Duodenal mucosa (tissue), 2 donors: ENCODE data around the gene RELCH.

Source experiments
- H3K27ac ChIP-seq: one replicate; pipeline ENCODE4 v1.7.0; 2013; ENCODE audit warnings: low read depth, low read length
- H3K27me3 ChIP-seq, 2 donors: one replicate each; pipeline ENCODE4 v1.7.0; 2013; ENCODE audit warnings: low read length in 2 of 2, control low read depth in 1 of 2; ENCODE audit not compliant: insufficient read depth in 2 of 2, control insufficient read depth in 1 of 2
- H3K36me3 ChIP-seq, 2 donors: one replicate each; pipeline ENCODE4 v1.7.0; 2013; ENCODE audit warnings: low read length in 2 of 2, control low read depth in 1 of 2; ENCODE audit not compliant: insufficient read depth in 2 of 2, control insufficient read depth in 1 of 2
- H3K4me1 ChIP-seq, 2 donors: one replicate each; pipeline ENCODE4 v1.7.0; 2013; ENCODE audit warnings: low read length in 2 of 2, control low read depth in 1 of 2; ENCODE audit not compliant: insufficient read depth in 2 of 2, control insufficient read depth in 1 of 2
- H3K4me3 ChIP-seq, 2 donors: one replicate each; pipeline ENCODE4 v1.7.0; 2013; ENCODE audit warnings: low read length in 2 of 2, low read depth in 1 of 2
- H3K9ac ChIP-seq, 2 donors: one replicate each; pipeline ENCODE4 v1.7.0; 2013; ENCODE audit warnings: low read length in 2 of 2, low read depth in 1 of 2
- H3K9me3 ChIP-seq, 2 donors: one replicate each; pipeline ENCODE4 v1.7.0; 2013; ENCODE audit warnings: low read length in 2 of 2, control low read depth in 1 of 2; ENCODE audit not compliant: control insufficient read depth in 1 of 2

Gene RELCH

DNA sequence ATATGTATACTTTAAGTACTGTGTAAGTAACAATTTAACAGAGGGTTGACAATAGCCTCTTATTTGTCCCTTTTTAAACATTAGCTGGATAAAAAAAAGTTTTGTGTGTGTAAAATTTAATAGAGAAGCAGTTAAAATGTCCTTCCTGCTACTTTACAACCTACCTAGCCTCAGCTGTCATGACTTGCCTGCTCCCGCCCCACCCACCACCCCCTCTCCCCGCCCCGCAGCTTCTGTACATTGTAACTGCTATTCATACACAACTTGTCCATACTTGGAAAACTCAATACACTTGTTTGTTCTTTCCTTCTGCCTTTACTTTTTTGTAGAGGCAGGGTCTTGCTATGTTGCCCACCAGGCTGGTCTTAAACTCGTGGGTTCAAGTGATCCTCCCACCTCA is 19.5 kb downstream of the RELCH start:
- H3K27me3 ChIP-seq: no peaks in the 10 kb centered on the region
- H3K4me1 ChIP-seq: peaks cover 0 to 15% of the 10 kb centered on the region in 2 donors
- H3K36me3 ChIP-seq: no peaks in the 10 kb centered on the region
- no peak overlapping the region for H3K4me3 ChIP-seq
- no peak overlapping the region for H3K27ac ChIP-seq
- no peak overlapping the region for H3K9ac ChIP-seq
- H3K9me3 ChIP-seq: no peaks in the 10 kb centered on the region

DNA sequence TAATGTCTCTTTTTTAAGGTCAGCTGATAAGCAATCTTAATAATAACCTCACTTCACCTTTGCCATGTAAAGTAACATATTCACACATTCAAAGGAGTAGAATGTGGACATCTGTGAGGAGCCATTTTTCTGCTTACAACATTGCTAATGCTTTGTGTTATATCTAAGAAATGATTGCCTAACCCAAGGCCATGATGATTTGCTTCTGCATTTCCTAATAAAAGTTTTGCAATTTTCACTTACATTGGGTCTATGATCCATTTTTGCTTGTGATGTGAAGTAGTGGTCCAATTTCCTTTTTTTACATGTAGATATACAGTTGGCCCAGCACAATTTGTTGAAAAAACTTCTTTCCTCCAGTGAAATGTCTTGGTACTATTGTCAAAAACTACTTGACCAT is 22.0 kb downstream of the RELCH start:
- peaks cover 0 to 16% of the 10 kb centered on the region in 2 donors for H3K4me1 ChIP-seq
- H3K36me3 ChIP-seq: peaks cover 6 to 7% of the 10 kb centered on the region in 2 donors
- H3K4me3 ChIP-seq: no peak overlapping the region
- no peaks in the 10 kb centered on the region for H3K27me3 ChIP-seq
- H3K9me3 ChIP-seq: no peaks in the 10 kb centered on the region
- H3K9ac ChIP-seq: no peak overlapping the region
- H3K27ac ChIP-seq: no peak overlapping the region

DNA sequence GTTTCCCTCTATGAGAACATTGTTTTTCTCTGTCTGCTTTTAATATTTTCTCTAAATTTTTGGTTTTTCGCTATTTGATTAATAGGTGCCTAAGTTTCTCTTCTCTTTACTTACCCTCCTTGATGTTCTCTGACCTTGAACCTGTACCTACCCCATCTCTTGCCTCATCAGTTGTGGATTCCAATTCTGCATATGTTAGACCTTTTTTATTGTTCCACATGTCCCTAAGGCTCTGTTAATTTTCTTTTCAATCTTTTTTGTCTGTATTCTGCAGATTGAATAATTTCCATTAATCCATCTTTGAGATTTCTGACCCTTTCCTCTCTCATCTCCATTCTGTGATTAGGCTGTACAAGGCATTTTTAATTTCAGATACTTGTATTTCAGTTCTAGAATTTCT is 23.1 kb downstream of the RELCH start:
- Histone ChIP-seq H3K27me3 (no peaks in the 10 kb centered on the region), H3K4me1 (peaks cover 0 to 16% of the 10 kb centered on the region in 2 donors), H3K4me3 (no peak overlapping the region), H3K27ac (no peak overlapping the region), H3K36me3 (peaks cover 10 to 11% of the 10 kb centered on the region in 2 donors), H3K9me3 (no peaks in the 10 kb centered on the region), H3K9ac (no peak overlapping the region)

DNA sequence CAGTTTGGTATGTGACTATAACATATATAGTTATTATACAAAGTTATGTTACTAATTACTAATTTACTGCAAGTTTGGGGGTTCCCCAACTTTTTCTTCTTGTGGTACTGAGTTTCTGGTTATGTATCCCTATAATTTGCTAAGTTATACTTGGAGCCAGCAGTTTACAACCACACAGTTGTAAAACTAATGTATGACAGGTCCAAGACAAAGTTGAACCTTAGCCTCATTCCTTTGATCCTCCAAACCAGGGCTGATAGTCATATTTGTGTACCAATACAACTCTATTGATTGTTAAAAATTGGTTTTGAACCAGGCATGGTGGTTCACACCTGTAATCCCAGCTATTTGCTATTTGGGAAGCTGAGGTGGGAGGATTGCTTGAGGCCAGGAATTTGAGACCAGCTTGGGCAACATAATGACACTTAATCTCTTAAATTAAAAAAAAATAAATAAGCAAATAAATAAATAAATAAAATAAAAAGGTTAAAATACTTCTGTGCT is 24.3 kb downstream of the RELCH start:
- H3K9ac ChIP-seq: no peak overlapping the region
- H3K4me1 ChIP-seq: peaks cover 0 to 11% of the 10 kb centered on the region in 2 donors
- no peak overlapping the region for H3K4me3 ChIP-seq
- peaks cover 10 to 12% of the 10 kb centered on the region in 2 donors for H3K36me3 ChIP-seq
- no peak overlapping the region for H3K27ac ChIP-seq
- H3K27me3 ChIP-seq: no peaks in the 10 kb centered on the region
- no peaks in the 10 kb centered on the region for H3K9me3 ChIP-seq

DNA sequence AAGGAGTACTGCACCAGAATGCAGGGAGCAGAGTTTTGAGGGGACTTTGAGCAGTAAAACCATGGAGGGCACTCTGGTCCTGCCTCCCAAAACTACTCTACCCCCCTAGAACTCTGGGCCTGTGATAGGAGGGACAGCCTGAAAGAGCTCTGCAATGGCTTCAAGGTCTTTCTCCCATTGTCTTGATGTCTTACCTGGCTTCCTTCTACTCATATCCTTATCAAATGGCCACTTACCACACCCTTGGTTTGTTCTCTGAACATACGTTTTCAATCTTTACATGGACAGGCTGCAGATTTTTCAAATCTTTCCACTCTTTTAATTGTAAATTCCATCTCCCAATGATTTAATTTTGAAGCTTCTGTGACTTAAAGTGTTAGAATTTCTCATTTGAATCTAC is 27.7 kb downstream of the RELCH start:
- Histone ChIP-seq H3K9ac (no peak overlapping the region), H3K27ac (no peak overlapping the region), H3K9me3 (no peaks in the 10 kb centered on the region), H3K27me3 (no peaks in the 10 kb centered on the region), H3K4me1 (peaks cover 0 to 12% of the 10 kb centered on the region in 2 donors), H3K36me3 (peaks cover 10 to 12% of the 10 kb centered on the region in 2 donors), H3K4me3 (no peak overlapping the region)

DNA sequence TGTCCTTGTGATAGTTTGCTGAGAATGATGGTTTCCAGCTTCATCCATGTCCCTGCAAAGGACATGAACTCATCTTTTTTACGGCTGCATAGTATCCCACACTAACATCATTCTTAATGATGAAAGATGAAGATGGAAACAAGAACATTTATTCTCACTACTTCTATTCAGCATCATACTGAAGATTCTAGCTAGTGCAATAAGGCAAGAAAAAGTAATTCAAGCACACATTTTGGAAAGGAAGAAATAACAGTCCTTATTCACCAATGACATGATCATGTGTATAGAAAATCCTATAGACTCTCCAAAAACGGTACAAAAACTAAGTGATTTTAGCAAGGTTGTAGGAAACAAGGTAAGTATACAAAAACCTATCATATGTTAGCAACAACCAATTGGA is 37.2 kb downstream of the RELCH start:
- peaks cover 0 to 6% of the 10 kb centered on the region in 2 donors for H3K9me3 ChIP-seq
- no peak overlapping the region for H3K27ac ChIP-seq
- H3K4me3 ChIP-seq: no peak overlapping the region
- H3K4me1 ChIP-seq: peaks cover 0 to 9% of the 10 kb centered on the region in 2 donors
- peaks cover 8 to 36% of the 10 kb centered on the region in 2 donors for H3K36me3 ChIP-seq
- no peaks in the 10 kb centered on the region for H3K27me3 ChIP-seq
- H3K9ac ChIP-seq: no peak overlapping the region

DNA sequence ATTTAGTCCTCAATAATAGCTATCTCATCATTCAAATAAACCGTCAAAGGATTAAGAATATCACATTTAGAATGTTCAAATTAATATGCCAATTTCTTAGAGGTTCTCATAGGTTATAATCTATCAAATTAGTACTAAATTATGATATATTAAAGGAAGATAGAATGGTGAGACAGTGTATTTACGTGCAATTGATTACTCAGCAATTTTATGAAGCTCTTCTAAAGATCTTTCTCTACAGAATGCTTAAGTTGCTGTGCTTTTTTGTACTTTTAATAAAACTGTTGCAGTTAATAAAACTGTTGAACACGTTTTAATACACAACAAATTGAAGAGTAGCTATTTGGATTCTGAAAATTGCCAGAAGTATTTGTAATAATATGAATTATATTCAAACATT is 39.0 kb downstream of the RELCH start:
- peaks cover 0 to 6% of the 10 kb centered on the region in 2 donors for H3K9me3 ChIP-seq
- H3K9ac ChIP-seq: no peak overlapping the region
- H3K4me1 ChIP-seq: peaks cover 0 to 6% of the 10 kb centered on the region in 2 donors
- H3K27ac ChIP-seq: no peak overlapping the region
- peaks cover 13 to 52% of the 10 kb centered on the region in 2 donors for H3K36me3 ChIP-seq
- no peaks in the 10 kb centered on the region for H3K27me3 ChIP-seq
- H3K4me3 ChIP-seq: no peak overlapping the region

DNA sequence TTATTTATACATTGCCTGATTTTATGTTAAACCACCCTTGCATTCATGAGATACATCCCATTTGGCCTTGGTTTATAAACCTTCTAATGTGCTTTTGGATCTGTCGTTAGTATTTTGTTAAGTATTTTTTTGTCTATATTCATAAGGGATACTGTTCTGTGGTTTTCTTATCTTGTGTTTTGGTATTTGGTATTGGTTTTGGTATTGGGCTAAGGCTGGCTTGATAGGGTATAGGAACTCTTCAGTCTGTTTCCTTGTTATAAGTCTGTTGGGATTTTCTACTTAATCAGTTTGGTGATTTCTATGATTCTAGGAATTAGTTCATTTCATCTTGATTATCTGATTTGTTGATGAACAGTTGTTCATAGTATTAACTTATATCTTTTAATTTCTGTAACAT is 49.2 kb downstream of the RELCH start:
- Histone ChIP-seq H3K9ac (no peak overlapping the region), H3K27ac (no peak overlapping the region), H3K27me3 (no peaks in the 10 kb centered on the region), H3K4me3 (no peak overlapping the region), H3K4me1 (no peaks in the 10 kb centered on the region), H3K36me3 (peaks cover 9 to 25% of the 10 kb centered on the region in 2 donors), H3K9me3 (no peaks in the 10 kb centered on the region)

DNA sequence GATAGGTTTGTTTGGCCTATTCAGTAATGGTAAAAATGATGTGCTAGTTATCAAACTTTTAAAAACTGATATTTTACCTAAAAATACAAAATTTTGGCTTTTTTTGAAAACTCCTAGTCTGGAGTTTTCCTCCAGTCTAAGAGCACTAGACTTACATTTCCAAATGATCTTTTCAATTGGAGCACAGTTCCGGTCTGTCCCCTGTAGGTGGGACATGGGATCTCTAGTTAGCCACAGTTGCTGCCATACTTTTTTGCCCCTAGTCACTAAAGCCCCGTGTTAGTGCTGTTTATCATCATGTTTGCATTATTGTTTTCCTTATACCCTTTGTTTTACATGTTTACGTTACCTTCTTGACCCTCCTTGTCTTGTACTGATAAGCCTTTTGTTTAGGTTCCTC is 52.4 kb downstream of the RELCH start:
- no peaks in the 10 kb centered on the region for H3K9me3 ChIP-seq
- H3K9ac ChIP-seq: no peak overlapping the region
- H3K4me3 ChIP-seq: no peak overlapping the region
- H3K36me3 ChIP-seq: peaks cover 5 to 15% of the 10 kb centered on the region in 2 donors
- H3K4me1 ChIP-seq: no peaks in the 10 kb centered on the region
- H3K27ac ChIP-seq: no peak overlapping the region
- no peaks in the 10 kb centered on the region for H3K27me3 ChIP-seq

DNA sequence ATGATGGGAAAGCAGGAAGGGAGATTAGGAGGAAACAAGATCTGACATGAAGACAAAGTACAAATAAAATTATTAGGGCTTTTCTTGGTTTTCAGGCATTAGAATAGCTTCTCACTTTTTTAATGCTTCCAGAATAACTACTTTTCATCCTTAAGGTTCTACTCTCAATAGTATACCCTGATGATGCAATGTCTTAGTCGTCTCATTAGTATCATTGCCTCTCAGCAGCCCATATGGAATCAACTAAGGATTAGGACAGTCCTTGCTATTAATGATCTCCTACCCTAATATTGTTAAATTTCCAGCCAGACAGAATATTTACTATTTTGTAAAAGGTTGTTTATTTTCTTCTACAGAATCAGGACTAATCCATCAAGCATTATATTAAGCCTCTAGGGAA is 55.9 kb downstream of the RELCH start:
- Histone ChIP-seq H3K4me3 (no peak overlapping the region), H3K36me3 (peaks cover 10 to 17% of the 10 kb centered on the region in 2 donors), H3K27ac (no peak overlapping the region), H3K27me3 (no peaks in the 10 kb centered on the region), H3K4me1 (peaks cover 0 to 4% of the 10 kb centered on the region in 2 donors), H3K9me3 (no peaks in the 10 kb centered on the region), H3K9ac (no peak overlapping the region)

DNA sequence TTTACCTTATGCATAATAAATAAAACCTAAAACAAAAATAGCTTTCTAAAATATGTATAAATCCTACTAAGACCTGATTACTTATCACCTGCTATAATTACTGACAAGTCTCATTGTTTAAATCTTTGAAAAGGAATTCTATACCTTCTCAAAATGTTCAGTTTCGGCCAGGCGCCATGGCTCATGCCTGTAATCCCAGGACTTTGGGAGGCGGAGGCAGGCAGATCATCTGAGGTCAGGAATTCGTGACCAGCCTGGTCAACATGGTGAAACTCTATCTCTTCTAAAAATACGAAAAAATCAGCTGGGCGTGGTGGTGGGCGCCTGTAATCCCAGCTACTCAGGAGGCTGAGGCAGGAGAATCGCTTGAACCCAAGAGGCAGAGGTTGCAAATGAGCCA is 58.1 kb downstream of the RELCH start:
- Histone ChIP-seq H3K4me3 (no peak overlapping the region), H3K36me3 (peaks cover 10 to 14% of the 10 kb centered on the region in 2 donors), H3K9ac (no peak overlapping the region), H3K27me3 (no peaks in the 10 kb centered on the region), H3K4me1 (peaks cover 0 to 4% of the 10 kb centered on the region in 2 donors), H3K27ac (no peak overlapping the region), H3K9me3 (no peaks in the 10 kb centered on the region)
